Ramos (cell line): ENCODE data around the gene DHRS1.

Source experiments
- in situ Hi-C: fragments of 300-500 bp; cut with MboI; formaldehyde crosslinking; loops from one replicate; pipeline ENCODE4 v1.14.3; 2022; ENCODE audit warnings: low sequenced_read_pairs; ENCODE audit not compliant: unreplicated experiment

The DHRS1 gene

GRCh38 chr14:24299255-24300191 lies at the start of gene DHRS1, which contains the start of gene NOP9:
Gene DHRS1, minus strand, starts transcription at chr14:24299780. Its CDS starts 674 bp downstream, at chr14:24299106.
Gene NOP9, plus strand, starts transcription at chr14:24299850. Its CDS starts 105 bp downstream, at chr14:24299955.
- in situ Hi-C loops, result loop anchor here (5.0 kb wide), 1 partner anchor 57 kb away; the partner anchor contains the start of gene TINF2

DNA sequence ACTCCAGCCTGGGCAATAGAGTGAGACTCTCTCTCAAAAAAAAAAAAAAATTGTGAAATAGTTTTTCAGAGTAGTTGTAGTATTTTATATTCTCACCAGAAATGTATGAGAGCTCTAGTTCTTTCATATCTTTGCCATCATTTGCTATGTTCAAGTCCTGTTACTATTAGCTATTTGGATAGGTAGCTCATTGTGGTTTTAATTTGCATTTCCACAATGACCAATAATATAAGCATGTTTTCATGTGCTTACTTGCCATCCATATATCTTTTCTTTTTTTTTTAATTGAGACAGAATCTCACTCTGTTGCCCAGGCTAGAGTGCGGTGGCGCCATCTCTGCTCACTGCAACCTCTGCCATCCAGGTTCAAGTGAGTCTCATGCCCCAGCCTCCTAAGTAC lies 48.6 kb upstream of the DHRS1 start:
- in situ Hi-C loops, result no loop called here

- in situ Hi-C loops, result no loop called here
These were observed 47.6 kb upstream of the DHRS1 start for GRCh38 chr14:24347134-24347533.

DNA sequence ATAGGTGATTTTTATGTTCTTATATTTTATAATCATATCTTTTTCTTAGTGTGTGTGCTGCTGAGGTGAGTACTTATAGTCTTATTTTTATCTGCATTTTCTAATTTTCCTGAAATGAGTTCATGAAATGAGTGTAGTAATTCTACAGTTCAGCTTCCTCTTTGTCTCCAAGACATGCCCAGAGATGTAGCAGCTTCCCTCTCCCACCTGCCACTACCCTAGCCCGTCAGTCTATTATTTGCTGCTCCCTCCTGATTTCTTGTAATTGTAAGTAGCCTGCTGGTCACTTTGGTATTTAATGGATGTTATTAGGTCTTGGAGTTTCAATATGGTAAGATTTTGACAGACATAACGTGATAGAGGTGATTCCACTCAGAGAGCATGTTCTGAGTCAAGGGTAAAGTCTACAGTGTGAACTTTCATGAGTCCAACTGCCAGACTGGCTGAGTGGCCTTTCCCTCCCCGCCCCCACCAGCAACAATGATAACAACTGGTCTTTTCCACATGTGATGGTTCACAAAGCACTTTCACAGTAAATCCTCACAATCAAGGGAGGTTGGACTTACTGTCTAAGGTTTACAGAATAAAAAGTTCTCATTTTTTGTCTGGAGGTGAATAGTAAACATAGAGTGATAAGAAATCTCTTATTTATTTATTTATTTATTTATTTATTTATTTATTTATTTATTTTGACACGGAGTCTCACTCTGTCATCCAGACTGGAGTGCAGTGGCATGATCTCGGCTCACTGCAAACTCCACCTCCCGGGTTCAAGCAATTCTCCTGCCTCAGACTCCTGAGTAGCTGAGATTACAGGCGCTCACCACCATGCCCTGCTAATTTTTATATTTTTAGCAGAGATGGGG lies 44.4 kb upstream of the DHRS1 start:
- in situ Hi-C loops, result no loop called here

DNA sequence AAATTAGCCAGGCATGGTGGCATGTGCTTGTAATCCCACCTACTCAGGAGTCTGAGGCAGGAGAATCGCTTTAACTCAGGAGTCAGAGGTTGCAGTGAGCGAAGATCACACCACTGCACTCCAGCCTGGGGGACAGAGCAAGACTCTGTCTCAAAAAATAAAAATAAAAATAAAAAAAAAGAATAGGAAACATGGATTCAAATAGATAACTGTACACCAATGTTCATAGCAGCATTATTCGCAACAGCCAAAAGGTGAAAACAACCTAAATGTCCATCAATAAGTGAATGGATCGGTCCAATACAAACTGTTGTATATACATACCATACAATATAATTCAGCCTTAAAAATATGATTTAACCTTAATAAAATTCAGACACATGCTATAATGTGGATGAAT lies 43.3 kb upstream of the DHRS1 start:
- in situ Hi-C loops, result no loop called here

GRCh38 chr14:24340606-24341005 lies 41.0 kb upstream of the DHRS1 start:
- in situ Hi-C loops, result no loop called here

DNA sequence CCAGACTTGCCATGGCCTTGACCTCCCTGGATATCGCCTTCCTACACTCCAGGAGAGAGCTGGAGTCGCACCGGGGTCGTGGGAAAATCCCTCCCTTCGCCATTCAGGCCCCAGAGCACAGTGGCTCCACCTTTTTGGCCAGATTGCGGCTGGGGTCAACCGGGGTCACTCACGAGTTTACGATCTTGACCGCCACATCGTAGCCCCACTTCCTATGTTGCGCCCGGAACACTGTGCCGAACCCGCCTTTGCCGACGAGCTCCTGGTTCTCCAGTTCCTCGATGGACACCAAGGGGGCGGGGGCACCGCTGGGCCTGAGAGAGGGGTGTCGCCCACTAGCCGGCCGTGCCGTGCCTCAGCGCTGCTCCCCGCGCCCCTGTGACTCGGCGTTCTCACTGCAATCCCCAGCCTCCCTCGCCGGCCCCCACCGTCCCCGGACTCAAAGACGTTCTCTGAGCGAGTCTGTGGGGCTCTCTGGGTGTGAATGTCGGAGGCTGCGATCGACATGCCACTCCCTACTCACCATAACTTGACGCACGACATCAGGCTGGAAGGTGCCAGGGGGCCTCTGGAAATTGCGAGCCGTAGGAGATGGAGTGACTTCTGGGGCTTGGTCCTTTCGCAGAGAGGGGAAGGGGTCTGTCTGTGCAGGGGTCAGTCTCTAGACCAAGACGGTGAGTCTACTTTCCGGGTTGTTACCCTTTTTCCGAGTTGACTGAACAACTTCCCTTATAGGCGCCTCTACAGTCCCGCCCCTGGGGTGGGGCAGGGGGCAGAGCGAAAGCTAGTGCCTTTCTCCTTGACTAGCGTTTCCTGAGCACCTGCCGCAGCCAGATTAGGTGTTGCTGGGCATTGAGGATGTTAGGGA lies 39.9 kb upstream of the DHRS1 start, which contains the start of gene RIPK3:
TSS of gene RIPK3 (minus strand) at position 708 of the 868 bp plus-strand sequence. CDS start at position 543, 165 bp downstream.
- in situ Hi-C loops, result no loop called here

GRCh38 chr14:24338843-24339242 lies 39.3 kb upstream of the DHRS1 start:
- in situ Hi-C loops, result no loop called here

DNA sequence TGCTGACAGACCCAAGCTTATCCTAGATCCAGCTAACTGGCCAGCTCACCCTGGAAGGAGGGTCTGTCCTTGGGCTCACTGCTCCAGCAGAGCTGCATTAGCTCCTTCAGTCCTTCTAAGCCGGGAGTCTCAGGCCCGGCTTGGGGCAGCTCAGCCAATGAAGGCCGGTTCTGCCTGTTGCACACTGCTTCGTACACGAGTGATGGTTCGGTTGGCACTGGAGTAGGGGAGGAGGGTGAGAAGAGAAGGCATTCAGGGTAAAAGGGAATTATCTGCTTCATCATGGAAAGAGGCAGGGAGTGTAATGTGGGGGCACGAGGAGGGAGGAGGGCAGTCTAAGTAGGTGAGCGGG lies 38.2 kb upstream of the DHRS1 start:
- in situ Hi-C loops, result no loop called here

DNA sequence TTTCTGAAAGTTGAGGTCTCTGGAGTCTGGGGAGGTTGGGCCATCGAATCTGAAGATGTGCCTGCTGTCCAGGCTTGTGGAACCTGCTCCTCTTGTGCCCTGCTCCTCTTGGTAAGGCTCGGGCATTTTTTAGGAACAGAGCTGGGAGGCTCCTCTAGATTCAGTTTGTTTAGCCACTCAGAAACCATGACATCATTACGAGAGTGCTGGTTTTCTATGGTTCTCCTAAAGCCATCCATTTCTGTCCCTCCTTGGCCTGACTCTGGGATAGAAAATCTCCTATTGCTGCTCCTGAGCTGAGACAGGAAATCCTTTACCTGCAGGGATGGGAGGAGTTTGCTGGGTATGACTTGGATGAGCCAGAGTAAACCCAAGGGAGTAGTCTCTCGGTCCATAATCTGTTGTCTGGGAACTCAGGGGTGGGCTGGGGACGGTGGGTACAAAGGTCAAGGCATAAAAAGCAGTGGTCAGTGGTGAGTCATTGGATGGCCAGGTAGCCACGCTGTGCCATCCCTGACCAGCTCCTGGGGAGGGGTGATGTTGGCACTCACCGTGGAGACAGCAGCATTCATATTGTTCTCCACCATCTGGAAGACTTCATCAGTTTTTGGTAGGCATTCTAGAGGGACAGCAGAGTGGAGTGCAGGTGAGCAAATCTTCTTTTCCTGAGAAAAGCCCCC lies 37.7 kb upstream of the DHRS1 start:
- in situ Hi-C loops, result no loop called here

- in situ Hi-C loops, result no loop called here
These were observed 36.0 kb upstream of the DHRS1 start for GRCh38 chr14:24335461-24336171.

GRCh38 chr14:24334431-24335291 lies 35.1 kb upstream of the DHRS1 start, which contains the start of gene ADCY4:
Gene ADCY4, minus strand, starts transcription at chr14:24335071. Its CDS starts 419 bp downstream, at chr14:24334652.
- in situ Hi-C loops, result loop anchor here (5.0 kb wide), 1 partner anchor 98 kb away; no protein-coding TSS in a partner anchor

GRCh38 chr14:24332268-24332993 lies 32.9 kb upstream of the DHRS1 start:
- in situ Hi-C loops, result loop anchor here (5.0 kb wide), 1 partner anchor 100 kb away; no protein-coding TSS in a partner anchor

DNA sequence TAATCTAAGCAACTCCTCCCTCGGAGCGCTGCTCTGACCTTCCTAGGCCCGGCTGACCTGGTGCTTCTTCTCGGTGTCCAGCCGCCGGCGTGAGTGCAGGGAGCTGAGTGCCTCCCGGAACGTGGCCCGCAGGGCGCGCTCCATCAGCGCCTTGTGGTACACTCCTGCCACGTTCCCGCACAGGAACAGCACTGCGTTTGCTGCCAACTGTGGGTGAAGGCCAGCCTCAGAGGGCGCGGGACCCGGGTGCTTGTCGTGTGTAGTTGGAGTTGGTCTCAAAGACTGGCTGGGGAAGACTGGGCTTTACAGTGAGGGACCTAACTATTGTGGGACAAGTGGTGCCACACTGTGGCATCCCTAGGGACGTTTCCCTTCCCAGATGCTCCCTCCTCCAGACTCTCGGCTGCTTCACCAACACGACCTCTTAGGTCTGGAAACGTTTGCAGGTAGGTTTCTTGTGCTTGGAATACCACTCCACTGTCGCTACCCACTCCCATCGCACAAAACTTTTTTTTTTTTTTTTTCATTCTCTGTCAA lies 32.2 kb upstream of the DHRS1 start:
- in situ Hi-C loops, result loop anchor here (5.0 kb wide), 1 partner anchor 101 kb away; no protein-coding TSS in a partner anchor

GRCh38 chr14:24330973-24331674 lies 31.5 kb upstream of the DHRS1 start:
- in situ Hi-C loops, result loop anchor here (5.0 kb wide), 1 partner anchor 101 kb away; no protein-coding TSS in a partner anchor

DNA sequence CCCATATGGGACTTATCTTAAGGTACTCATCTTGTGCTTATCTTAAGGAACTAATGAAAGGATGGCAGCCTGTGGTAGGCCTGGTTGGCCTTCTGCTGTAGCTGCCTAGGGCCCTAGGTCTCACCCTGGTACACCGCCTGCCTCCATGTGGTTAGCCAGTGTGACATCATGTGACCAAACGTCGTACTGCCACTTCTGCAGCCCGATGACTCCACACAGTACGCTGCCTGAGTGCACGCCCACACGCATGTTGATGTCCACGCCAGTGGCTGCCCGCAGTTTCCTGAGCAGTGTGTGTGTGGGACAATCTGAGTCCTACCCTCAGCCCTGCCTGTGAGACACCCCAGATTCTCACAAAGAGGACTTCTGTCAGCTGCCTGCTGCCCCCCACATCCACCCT lies 30.2 kb upstream of the DHRS1 start:
- in situ Hi-C loops, result loop anchor here (5.0 kb wide), 1 partner anchor 103 kb away; no protein-coding TSS in a partner anchor
